CD4-positive, alpha-beta memory T cell (primary cell): ENCODE data around the gene ABTB2. TPM values are rescaled to one million over a fixed set of nuclear protein-coding genes. Genes with fewer than 3 reads are reported as not detected.

Source experiments
- CTCF ChIA-PET: fragments of 350-600 bp; sonication (Branson Sonifier 250); formaldehyde crosslinking; loops from one replicate; lab custom pipeline; 2021; ENCODE audit warnings: inconsistent platforms; ENCODE audit not compliant: partially characterized antibody; lab: Charles Lee
- POLR2A ChIA-PET: fragments of 350-600 bp; sonication (Branson Sonifier 250); formaldehyde crosslinking; loops from one replicate; lab custom pipeline; 2021; ENCODE audit not compliant: partially characterized antibody; lab: Charles Lee
- DNase-seq, 5 donors: peaks; one replicate each; pipeline versions ENCODE4 v3.0.0 to v3.0.0-alpha.2; 2020 to 2022; ENCODE audit warnings: mixed read lengths in 1 of 5
- H3K27ac ChIP-seq: one replicate; pipeline ENCODE4 v1.7.0; 2013; ENCODE audit warnings: low read depth, low read length
- H3K27me3 ChIP-seq: 2 replicates; pipeline ENCODE4 v1.7.0; 2013; ENCODE audit warnings: mild to moderate bottlenecking, low read length, moderate library complexity; ENCODE audit not compliant: insufficient read depth
- H3K36me3 ChIP-seq: 2 replicates; pipeline ENCODE4 v1.7.0; 2013; ENCODE audit warnings: mild to moderate bottlenecking, low read length, moderate library complexity; ENCODE audit not compliant: insufficient read depth
- H3K4me1 ChIP-seq: 2 replicates; pipeline ENCODE4 v1.7.0; 2013; ENCODE audit warnings: mild to moderate bottlenecking, low read length, moderate library complexity; ENCODE audit not compliant: insufficient read depth
- H3K4me3 ChIP-seq, 2 donors: one replicate each; pipeline ENCODE4 v1.7.0; 2013; ENCODE audit warnings: low read length in 2 of 2, mild to moderate bottlenecking in 1 of 2
- H3K9me3 ChIP-seq, 2 donors: one replicate each; pipeline ENCODE4 v1.7.0; 2013; ENCODE audit warnings: low read length in 2 of 2, control low read depth in 1 of 2; ENCODE audit not compliant: control insufficient read depth in 1 of 2
- H3K27ac Mint-ChIP-seq, 7 donors: one replicate each; pipeline ENCODE4 v1.8.0; 2020 to 2021; ENCODE audit warnings: mixed read lengths in 7 of 7, mild to moderate bottlenecking in 6 of 7, inconsistent platforms in 3 of 7, moderate library complexity in 3 of 7
- H3K27me3 Mint-ChIP-seq, 2 donors: one replicate each; pipeline ENCODE4 v1.8.0; 2020 to 2021; ENCODE audit warnings: mixed read lengths in 2 of 2
- H3K36me3 Mint-ChIP-seq, 2 donors: one replicate each; pipeline ENCODE4 v1.8.0; 2020 to 2021; ENCODE audit warnings: mixed read lengths in 2 of 2, inconsistent platforms in 1 of 2, mild to moderate bottlenecking in 1 of 2
- H3K4me1 Mint-ChIP-seq, 4 donors: one replicate each; pipeline ENCODE4 v1.8.0; 2020 to 2021; ENCODE audit warnings: mixed read lengths in 4 of 4, mild to moderate bottlenecking in 1 of 4
- H3K4me3 Mint-ChIP-seq, 8 donors: one replicate each; pipeline ENCODE4 v1.8.0; 2020 to 2021; ENCODE audit warnings: mixed read lengths in 8 of 8, mild to moderate bottlenecking in 7 of 8, moderate library complexity in 6 of 8, inconsistent platforms in 3 of 8
- H3K9me3 Mint-ChIP-seq, 8 donors: one replicate each; pipeline ENCODE4 v1.8.0; 2020 to 2021; ENCODE audit warnings: mixed read lengths in 8 of 8, mild to moderate bottlenecking in 5 of 8, inconsistent platforms in 3 of 8, moderate library complexity in 1 of 8
- intact Hi-C: fragments of 100-400 bp; cut with micrococcal nuclease; formaldehyde crosslinking; loops from one replicate; pipeline ENCODE4 v1.15.1; 2023
- polyA plus RNA-seq, 2 donors: library from polyadenylated mRNA; unstranded; fragments of 300-500 nt; fragmentation: Illumina TruSeq; gene quantifications; one replicate each; pipeline ENCODE4 v1.2.3, GENCODE V29; 2021
- total RNA-seq, 2 experiments: library from RNA; stranded (reverse); gene quantifications; one replicate each; pipeline ENCODE4 v1.2.3, GENCODE V29; 2021

The ABTB2 gene
- under 1 TPM; 0.35 to 0.39 TPM for total RNA-seq
- polyA plus RNA-seq = not detected

DNA sequence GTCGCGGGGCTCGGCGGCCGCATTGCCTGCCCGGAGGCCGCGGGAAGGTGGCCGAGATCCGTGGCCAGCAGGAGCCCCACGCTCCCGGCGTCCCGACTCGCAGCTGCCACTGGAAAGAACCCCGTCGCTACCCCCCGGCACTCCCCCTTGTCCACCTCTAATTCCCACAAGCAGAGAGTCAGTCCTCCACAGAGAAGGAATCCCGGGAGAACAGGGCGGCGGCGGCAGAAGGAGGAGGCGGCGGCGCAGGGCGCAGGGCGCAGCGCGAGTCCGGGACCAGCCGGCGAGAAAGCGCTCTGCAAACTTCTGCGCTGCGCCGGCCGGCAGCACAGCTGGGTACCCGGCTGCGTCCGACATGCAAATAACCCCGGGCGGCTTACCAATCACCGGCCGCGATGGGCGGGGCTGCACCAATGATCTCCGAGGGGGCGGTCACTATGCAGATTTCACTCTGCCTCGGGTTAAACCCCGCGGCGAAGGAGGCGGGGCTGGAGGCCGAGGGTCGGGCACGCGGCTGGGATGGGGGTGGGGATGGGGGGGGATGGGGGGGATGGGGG lies at the start of gene ABTB2:
Gene ABTB2, minus strand, starts transcription at position 310 of the 557 bp plus-strand sequence.
- peaks cover 35 to 38% of the 10 kb centered on the region in 2 donors for H3K27me3 Mint-ChIP-seq
- ChIA-PET CTCF (interaction anchor here (0.7 to 6.9 kb wide), 25 partner anchors 10 to 586 kb away, joined by 3 to 123 read pairs (median 4); no protein-coding TSS in a partner anchor), POLR2A (interaction anchor here (0.7 to 2.9 kb wide), 13 partner anchors 81 to 973 kb away, joined by 3 to 25 read pairs (median 6); partner anchors contain the start of genes CAPRIN1, CAT and NAT10)

DNA sequence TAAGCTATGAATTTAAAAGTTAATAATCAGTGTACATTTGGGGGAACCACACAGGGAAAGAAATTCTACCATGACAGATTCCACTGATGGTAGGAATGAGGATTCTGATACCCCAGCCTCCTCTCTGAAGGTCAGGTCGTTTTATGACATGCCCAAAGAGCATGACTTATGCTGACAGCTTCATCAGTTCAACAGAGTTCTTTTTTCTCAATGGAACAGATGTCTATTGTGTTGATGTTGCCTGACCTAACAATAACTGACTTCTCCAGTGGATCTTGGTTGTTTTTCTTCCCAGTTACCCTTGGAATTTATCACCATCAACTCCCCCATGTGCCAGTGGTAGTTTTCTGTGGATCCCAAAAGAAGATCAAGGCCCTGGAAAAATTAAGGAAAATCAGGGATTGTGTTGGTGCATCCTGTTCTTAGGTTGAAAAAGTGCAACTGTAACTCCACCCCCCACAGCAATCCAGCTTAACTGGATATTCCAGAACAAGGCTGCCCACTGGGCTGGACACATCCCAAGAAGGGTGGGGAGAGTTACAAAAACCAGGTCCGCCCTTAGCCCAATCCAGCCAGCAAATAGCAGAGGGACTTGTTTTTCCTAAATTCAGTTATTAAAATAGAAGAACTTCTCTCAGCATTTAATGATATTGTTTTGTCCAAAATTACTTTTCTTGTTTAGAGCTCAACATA lies 49.5 kb upstream of the ABTB2 start:
- H3K9me3 ChIP-seq = no peaks in the 10 kb centered on the region
- no peak overlapping the region for H3K27ac Mint-ChIP-seq
- no peak for DNase-seq
- H3K4me1 ChIP-seq = peaks cover 8% of the 10 kb centered on the region
- H3K4me3 ChIP-seq = no peak overlapping the region
- no peaks in the 10 kb centered on the region for H3K36me3 Mint-ChIP-seq
- H3K27me3 ChIP-seq = no peaks in the 10 kb centered on the region
- H3K27ac ChIP-seq = no peak overlapping the region
- peaks cover 14 to 15% (median 14%) of the 10 kb centered on the region in 4 donors for H3K4me1 Mint-ChIP-seq
- intact Hi-C loops = no loop called here
- peaks cover 9 to 11% of the 10 kb centered on the region in 2 donors for H3K27me3 Mint-ChIP-seq
- POLR2A ChIA-PET = no interaction called here
- CTCF ChIA-PET = no interaction called here
- no peaks in the 10 kb centered on the region for H3K36me3 ChIP-seq
- peaks cover 0 to 8% (median 2%) of the 10 kb centered on the region in 8 donors for H3K9me3 Mint-ChIP-seq
- no peak overlapping the region for H3K4me3 Mint-ChIP-seq

More for the DNA sequence above, at the start of gene ABTB2:
- Histone ChIP-seq H3K36me3 (no peaks in the 10 kb centered on the region), H3K9me3 (no peaks in the 10 kb centered on the region), H3K4me3 (peak within 1 kb of the TSS; percentile 14 to 79), H3K27ac (peak within 1 kb of the TSS; percentile 34), H3K27me3 (peaks cover 28% of the 10 kb centered on the region), H3K4me1 (peaks cover 26% of the 10 kb centered on the region)
- peak within 1 kb of the TSS; percentile 58 to 94 (median 92) for H3K27ac Mint-ChIP-seq
- intact Hi-C loops = loop anchor here (1.0 to 5.0 kb wide), 8 partner anchors 81 to 1775 kb away; partner anchors contain the start of genes CAT, EIF3M, HIPK3 and NAT10
- H3K36me3 Mint-ChIP-seq = peaks cover 0 to 4% of the 10 kb centered on the region in 2 donors
- H3K4me1 Mint-ChIP-seq = peaks cover 10 to 23% (median 19%) of the 10 kb centered on the region in 4 donors
- H3K4me3 Mint-ChIP-seq = peak within 1 kb of the TSS; percentile 86 to 96 (median 92)
- peaks cover 0 to 3% (median 0%) of the 10 kb centered on the region in 8 donors for H3K9me3 Mint-ChIP-seq
- peak; percentile 95 to 98 (median 96) for DNase-seq

DNA sequence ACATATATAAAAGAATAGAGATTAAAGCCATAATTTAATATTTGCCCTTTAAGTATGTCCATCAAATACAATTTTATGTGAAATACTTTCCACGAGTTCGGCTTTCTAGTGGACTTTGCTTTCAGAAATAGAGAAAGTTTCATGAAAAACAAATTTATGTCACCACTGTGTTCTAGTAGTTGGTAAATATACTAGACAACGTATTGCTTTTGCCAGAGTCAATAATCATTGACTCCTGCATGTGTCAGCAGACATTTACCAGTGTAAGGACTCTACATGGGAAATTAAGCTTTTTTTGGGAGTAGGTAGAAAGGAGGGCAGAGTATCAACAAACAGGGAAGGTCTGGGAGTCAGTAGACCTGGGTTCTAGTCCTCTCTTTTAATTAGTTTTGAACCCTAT lies 48.6 kb upstream of the ABTB2 start:
- Mint-ChIP-seq H3K27ac (no peak overlapping the region), H3K9me3 (peaks cover 0 to 3% (median 0%) of the 10 kb centered on the region in 8 donors), H3K27me3 (peaks cover 9 to 11% of the 10 kb centered on the region in 2 donors), H3K36me3 (no peaks in the 10 kb centered on the region), H3K4me3 (no peak overlapping the region), H3K4me1 (peaks cover 14 to 15% (median 14%) of the 10 kb centered on the region in 4 donors)
- H3K9me3 ChIP-seq = no peaks in the 10 kb centered on the region
- H3K4me1 ChIP-seq = peaks cover 8% of the 10 kb centered on the region
- CTCF ChIA-PET = no interaction called here
- no peak overlapping the region for H3K27ac ChIP-seq
- no peak for DNase-seq
- H3K36me3 ChIP-seq = no peaks in the 10 kb centered on the region
- POLR2A ChIA-PET = no interaction called here
- no peaks in the 10 kb centered on the region for H3K27me3 ChIP-seq
- intact Hi-C loops = no loop called here
- H3K4me3 ChIP-seq = no peak overlapping the region

DNA sequence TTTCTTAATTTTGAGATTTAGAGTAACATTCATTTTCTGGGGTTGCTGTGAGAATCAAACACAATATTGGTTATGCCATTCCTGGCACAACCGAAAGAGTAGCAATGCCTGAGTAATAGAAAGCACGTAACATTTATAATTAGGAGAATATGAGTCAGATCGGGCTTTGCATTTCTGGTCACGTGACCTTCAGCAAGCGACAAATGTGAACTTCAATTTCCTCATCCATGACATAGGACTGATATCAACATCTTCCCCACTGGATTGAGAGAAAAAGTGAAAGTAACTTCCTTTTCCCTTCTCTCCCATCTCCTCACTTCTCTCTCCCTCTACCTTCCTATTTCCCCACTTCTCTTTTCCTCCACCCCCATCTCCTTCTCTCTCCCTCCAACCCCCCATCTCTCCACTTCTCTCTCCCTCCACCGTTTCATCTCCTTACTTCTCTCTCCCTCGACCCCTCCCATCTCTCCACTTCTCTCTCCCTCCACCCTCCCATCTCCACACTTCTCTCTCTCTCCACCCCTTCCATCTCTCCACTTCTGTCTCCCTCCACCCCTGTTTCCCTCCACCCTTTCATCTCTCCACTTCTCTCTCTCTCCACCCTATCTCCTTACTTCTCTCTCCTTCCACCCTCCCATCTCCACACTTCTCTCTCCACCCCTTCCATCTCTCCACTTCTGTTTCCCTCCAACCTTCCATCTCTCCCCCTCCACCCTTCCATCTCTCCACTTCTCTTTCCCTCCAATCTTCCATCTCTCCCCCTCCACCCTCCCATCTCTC lies 47.5 kb upstream of the ABTB2 start:
- H3K36me3 Mint-ChIP-seq = no peaks in the 10 kb centered on the region
- H3K4me1 ChIP-seq = peaks cover 8% of the 10 kb centered on the region
- ChIA-PET CTCF (no interaction called here), POLR2A (no interaction called here)
- DNase-seq = peak in 4 of 5 donors; percentile 6 to 40 (median 14)
- H3K9me3 ChIP-seq = no peaks in the 10 kb centered on the region
- intact Hi-C loops = no loop called here
- H3K27ac Mint-ChIP-seq = no peak overlapping the region
- H3K27me3 ChIP-seq = no peaks in the 10 kb centered on the region
- no peaks in the 10 kb centered on the region for H3K36me3 ChIP-seq
- H3K4me3 ChIP-seq = peak overlapping the region; percentile 0 to 4
- peaks cover 14 to 15% (median 14%) of the 10 kb centered on the region in 4 donors for H3K4me1 Mint-ChIP-seq
- peaks cover 9 to 11% of the 10 kb centered on the region in 2 donors for H3K27me3 Mint-ChIP-seq
- H3K27ac ChIP-seq = no peak overlapping the region
- peaks cover 0 to 3% (median 0%) of the 10 kb centered on the region in 8 donors for H3K9me3 Mint-ChIP-seq
- peak overlapping the region; percentile 40 to 83 (median 72) for H3K4me3 Mint-ChIP-seq

DNA sequence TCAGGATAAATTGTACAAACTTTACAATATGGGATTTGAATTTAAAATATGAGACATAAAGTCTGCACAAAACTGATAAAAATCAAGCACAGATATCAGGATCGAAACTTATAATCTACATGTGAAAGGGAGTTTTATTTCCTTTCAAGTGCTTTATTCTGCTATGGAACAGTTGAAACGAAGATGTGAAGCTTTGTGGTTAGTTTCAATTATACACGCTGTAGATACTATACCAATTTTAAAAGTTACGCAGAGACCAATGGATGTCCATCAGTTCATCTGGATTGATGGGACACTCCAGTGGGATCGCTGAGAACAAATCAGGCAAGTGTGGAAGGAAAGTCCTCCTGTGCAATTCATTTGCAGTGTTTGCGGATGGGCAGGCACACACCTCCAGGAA lies 46.5 kb upstream of the ABTB2 start:
- ChIA-PET CTCF (no interaction called here), POLR2A (no interaction called here)
- Mint-ChIP-seq H3K4me3 (peak overlapping the region in 7 of 8 donors; percentile 50 to 83 (median 75)), H3K27ac (no peak overlapping the region), H3K27me3 (peaks cover 3 to 9% of the 10 kb centered on the region in 2 donors), H3K36me3 (no peaks in the 10 kb centered on the region), H3K4me1 (peaks cover 14 to 15% (median 14%) of the 10 kb centered on the region in 4 donors), H3K9me3 (no peaks in the 10 kb centered on the region)
- peak in 1 of 5 donors; percentile 0 for DNase-seq
- Histone ChIP-seq H3K27ac (no peak overlapping the region), H3K9me3 (no peaks in the 10 kb centered on the region), H3K27me3 (no peaks in the 10 kb centered on the region), H3K4me3 (peak overlapping the region in 1 of 2 donors; percentile 0), H3K4me1 (peaks cover 8% of the 10 kb centered on the region), H3K36me3 (no peaks in the 10 kb centered on the region)
- intact Hi-C loops = no loop called here

DNA sequence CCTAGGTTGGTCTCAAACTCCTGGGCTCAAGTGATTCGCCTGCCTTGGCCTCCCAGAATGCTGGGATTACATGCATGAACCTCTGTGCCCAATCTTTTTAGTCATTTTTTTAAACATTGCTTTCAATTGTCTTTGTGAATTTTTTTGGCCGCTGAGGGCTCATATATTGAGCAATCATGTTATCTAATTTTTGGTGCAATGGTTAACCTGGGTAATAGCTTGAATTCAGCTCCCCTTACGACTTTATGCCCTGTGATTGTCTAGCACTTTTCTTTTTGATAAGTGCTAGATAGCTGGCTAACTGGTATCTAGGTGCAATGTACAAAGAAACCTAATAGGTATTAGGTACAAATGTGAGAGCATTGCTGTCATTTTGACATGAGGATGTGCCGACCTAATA lies 45.6 kb upstream of the ABTB2 start:
- Histone ChIP-seq H3K9me3 (no peaks in the 10 kb centered on the region), H3K36me3 (no peaks in the 10 kb centered on the region), H3K27me3 (no peaks in the 10 kb centered on the region), H3K27ac (no peak overlapping the region), H3K4me1 (peaks cover 8% of the 10 kb centered on the region), H3K4me3 (no peak overlapping the region)
- Mint-ChIP-seq H3K4me1 (peaks cover 12 to 15% (median 14%) of the 10 kb centered on the region in 4 donors), H3K36me3 (no peaks in the 10 kb centered on the region), H3K4me3 (no peak overlapping the region), H3K9me3 (no peaks in the 10 kb centered on the region), H3K27ac (no peak overlapping the region), H3K27me3 (peaks cover 2 to 4% of the 10 kb centered on the region in 2 donors)
- intact Hi-C loops = no loop called here
- no peak for DNase-seq
- ChIA-PET CTCF (no interaction called here), POLR2A (interaction anchor here (0.6 kb wide), 1 partner anchor 421 kb away, joined by 3 read pairs; no protein-coding TSS in a partner anchor)
